ENCODE measurements around the gene YEATS4.

GRCh38 chr12:69330475-69331473 lies 28.8 kb upstream of the YEATS4 start:
- TF ChIP-seq CTCF (IDR thresholded peaks at IDR 0.05; ENCODE audit: low read depth, low read length) (no peak), EZH2phosphoT487 (IDR thresholded peaks at IDR 0.05; ENCODE audit: low read depth) (no peak)

Data from OCI-LY3 (cell line).